KBM-7 (cell line): ENCODE data around the gene SART1.
"Not testable (repeated sequence)": the region's sequence is repeated elsewhere in the genome, so short reads cannot be mapped to it uniquely, and the experiment has no call there.

Source experiments
- DNase-seq: peaks from one replicate; pipeline ENCODE4 v3.0.0-alpha.2; 2015
- in situ Hi-C: fragments of 300-500 bp; cut with MboI; formaldehyde crosslinking; loops from 2 replicates; pipeline ENCODE4 v1.14.3; 2020; ENCODE audit warnings: low sequenced_read_pairs, low pct_unique_long_range_greater_than_20kb, mixed read lengths

Gene SART1

DNA sequence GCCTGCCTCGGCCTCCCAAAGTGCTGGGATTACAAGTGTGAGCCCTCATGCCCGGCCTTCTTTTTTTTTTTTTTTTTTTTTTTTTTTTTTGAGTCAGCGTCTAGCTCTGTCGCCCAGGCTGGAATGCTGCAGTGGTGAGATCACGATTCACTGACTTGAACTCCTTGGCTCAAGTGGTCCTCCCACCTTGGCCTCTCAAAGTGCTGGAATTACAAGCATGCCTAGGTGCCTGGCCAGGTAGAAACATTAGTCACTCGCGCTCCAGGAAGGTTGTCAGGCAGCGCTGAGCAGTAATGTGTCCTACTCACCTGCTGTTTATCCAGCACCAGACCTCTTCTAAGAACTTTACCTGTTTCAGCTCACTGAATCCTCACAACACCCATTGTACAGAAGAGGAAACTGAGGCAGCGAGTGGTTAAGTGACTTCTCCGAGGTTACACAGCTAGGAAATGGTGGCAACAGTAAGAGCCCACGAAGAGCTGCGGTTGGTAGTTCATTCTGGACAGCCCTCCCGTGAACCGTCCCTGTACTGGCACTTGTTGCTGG, 49.8 kb downstream of the SART1 start:
- in situ Hi-C loops: no loop called here
- no peak for DNase-seq

DNA sequence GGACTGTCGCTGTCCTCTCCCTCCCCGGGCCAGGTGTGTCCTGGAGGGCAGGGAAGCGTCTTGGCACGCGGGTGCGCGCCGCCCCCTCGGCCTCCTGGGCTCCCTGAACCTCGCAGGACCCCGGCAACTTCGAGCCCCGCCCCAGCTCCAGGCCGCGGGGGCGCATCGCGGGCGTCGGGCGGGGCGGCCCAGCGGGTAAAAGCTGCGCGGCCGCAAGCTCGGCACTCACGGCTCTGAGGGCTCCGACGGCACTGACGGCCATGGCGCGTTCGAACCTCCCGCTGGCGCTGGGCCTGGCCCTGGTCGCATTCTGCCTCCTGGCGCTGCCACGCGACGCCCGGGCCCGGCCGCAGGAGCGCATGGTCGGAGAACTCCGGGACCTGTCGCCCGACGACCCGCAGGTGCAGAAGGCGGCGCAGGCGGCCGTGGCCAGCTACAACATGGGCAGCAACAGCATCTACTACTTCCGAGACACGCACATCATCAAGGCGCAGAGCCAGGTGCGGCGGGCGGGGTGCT, 50.3 kb downstream of the SART1 start, which contains the start of gene CST6:
Gene CST6 (plus strand): TSS at position 224 of the 519 bp plus-strand sequence. CDS start 37 bp downstream, at position 261.
- DNase-seq: no peak
- in situ Hi-C loops: no loop called here

DNA sequence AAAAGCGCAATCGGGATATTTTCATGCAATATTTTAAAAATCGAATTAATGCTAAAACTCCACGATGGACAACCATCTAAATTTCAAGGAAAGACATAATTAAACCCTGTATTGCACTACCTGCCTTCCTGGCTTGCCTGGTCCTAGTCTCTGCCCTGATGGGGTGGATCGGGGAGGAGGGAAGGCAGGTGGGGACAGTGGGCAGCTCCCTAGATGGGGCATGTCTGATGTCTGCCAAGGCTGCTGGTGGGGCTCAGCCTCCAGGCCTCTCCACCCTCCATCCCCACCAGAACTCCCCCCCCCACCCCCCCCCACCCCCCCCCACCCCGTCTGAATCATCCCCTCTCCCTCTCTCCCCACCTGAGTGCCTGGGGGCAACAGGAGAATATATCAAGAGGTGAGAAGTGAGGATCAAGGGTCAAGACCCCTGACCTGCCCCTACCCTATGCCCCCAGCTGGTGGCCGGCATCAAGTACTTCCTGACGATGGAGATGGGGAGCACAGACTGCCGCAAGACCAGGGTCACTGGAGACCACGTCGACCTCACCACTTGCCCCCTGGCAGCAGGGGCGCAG, 50.9 kb downstream of the SART1 start:
- in situ Hi-C loops: no loop called here
- no peak for DNase-seq

DNA sequence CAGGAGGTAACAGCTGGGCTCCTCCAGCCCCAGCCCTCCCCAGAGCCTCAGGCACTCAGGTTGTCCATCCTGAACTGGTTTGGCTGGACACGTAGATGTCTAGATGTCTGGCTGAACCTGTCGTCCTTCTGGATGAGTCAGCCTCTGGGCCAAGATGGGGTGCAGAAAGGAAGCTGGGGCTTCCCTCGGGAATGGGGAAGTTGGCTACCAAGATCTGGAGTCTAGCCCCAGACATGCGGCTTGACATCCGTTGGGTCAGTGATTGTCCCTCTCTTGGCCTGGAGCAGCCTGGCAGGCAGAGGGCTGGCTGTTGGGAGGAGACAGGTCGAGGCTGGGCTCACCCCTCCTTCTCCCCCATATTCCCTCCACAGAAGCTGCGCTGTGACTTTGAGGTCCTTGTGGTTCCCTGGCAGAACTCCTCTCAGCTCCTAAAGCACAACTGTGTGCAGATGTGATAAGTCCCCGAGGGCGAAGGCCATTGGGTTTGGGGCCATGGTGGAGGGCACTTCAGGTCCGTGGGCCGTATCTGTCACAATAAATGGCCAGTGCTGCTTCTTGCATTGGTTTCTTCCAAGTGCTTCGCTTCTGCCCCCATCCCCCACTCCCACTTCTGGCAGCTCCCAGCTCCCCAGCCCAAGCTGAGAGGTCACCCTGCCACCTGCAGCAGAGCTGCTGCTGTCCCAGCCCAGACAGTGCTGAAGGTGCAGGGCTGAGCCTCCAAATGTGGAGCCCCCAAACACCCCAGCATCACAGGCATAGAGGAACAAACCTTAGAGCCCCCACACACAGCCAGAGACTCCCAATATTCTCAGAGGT, 51.6 kb downstream of the SART1 start:
- no peak for DNase-seq
- in situ Hi-C loops: no loop called here

DNA sequence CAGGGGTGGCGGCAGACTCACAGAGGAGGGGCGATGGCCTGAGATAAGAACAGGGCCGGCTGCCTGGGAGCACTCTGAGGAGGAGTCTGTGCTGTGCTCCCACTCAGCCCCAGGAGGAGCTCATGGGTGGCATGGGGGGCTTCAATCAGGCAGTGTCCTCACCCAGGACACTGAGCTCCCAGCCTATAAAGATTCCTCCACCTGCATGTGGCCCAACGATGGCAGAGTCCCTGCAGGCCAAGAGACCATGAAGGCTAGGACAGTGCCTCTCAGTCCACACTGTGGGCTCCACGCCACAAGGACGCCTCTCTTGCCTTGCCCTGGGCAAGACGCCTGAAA, 52.2 kb downstream of the SART1 start:
- no peak for DNase-seq
- in situ Hi-C loops: no loop called here

DNA sequence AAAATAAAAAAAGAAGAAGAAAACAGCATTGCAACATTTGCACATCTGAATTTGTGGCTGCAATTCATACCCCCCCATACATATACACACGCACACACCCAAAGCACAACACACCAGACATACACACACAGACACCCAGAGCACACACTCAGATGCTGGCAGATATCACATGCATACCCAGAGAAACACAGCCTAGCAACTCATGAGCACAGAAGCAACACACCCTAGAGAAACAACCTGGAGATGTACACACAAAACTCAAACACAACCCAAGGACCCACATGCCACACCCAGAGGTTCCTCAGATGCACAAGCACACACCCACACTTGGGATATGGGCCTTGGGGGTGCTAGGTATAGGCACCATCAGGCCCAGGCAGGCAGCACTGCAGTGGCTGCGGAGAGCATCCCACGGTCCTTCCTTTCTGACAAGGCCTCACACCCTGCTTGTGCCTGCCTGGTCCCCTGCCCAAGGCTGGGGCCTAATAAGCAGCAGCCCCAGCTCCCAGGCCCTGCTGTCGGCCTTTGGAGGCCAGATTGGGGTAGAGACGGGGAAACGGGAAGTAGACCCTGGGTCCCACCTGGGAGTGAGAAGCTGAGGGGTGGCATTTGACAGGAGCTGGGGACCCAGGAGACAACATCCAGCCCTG, 53.4 kb downstream of the SART1 start:
- in situ Hi-C loops: no loop called here
- DNase-seq: no peak

DNA sequence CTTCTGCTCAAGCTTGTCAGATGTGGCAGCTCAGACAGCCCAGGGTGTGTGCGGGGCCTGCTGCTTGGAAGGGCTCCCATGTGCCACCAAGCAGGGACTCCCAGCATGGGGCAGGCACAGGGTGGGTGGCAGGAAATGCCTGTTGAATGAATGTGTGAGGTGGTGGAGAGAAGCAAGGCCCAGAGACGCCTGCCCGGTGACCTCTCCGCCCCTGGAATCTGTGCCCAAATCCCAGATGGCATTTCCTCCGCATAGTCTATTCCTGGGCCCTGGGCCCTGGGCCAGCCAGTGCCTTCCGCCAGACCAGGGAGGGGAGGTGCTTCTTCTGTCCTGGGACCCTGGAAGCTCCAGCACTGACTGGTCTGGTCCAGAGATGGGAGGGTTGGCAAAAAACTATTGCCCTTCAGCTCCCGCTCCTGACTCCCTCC, 53.9 kb downstream of the SART1 start:
- DNase-seq: no peak

DNA sequence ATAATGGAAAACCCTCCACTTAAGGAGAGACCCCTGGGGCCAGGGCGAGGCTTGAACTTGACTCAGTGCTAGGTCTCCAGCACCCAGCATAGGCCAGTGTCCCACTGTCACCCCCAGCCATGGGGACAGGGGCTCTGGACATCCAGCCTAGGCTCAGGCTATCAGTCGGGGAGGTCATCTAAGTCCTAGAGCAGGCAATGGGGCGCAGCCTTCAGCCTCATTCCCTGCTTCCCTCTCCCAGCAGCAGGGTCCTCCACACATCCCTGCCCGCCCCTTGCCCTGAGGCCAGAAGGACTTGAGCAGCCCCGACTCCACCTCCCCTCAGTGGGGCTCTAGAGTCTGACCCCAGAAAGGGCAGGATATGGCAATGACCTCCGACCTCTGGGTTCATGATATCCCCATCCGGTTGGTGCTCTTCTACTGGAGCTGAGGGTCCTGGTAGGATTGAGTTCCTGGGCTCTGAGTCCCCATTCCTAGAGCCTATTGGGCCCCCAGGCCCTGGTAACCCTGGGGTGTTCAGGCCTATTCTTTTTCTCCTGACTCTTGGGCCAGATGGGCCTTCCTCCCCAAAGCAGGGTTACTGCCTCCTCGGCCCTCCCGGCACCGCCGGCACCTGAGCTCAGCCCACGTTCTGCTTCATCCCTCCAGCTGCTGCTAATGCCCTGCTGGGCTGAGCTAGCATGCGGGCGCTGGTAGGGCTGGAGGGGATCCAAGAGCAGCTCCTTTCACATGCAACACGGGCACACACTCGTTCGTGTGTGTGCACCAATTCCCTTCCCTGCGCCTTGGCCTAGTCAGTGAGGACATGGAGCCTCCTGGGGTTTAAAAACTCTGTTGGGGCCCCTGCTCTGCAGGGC, 54.6 kb downstream of the SART1 start:
- in situ Hi-C loops: no loop called here
- no peak for DNase-seq

More for the DNA sequence above, 53.9 kb downstream of the SART1 start:
- in situ Hi-C loops: no loop called here

DNA sequence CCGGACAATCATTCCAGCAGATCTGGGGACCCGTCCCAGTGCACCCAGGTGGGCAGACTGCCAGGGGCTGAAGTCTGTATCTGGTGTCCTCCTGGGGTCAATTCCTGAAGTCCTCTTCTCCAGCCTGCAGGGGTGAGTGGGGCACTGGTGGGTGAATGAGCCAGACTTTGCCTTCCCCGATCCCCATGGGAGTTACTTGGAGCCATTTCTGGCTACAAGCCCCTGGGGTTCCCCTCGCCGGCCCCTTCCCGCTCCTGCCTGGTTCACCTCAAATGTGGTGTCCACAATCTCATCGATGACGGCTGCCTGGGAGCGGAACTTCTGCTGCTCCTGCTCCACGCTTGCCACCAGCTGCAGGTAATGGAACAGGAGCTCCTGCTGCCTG, 55.3 kb downstream of the SART1 start:
- in situ Hi-C loops: no loop called here
- DNase-seq: no peak

DNA sequence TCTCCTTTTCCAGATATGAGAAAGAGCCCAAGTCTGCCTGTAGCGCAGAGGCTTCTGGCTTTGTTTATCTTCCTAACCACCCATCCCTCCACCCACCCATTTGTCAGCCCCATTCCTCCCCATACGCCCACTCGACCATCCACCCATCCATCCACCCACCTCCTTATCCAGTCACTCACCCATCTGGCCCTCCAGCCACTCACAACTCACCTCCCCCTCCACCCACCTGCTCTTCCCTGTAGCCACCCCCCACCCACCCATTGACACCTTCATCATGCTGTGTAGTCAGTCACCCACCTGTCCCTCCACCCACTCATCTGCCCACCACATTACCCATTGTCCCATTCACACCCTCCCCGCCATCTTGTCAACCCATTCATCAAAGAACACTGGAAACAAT, 55.8 kb downstream of the SART1 start:
- in situ Hi-C loops: no loop called here
- DNase-seq: no peak

DNA sequence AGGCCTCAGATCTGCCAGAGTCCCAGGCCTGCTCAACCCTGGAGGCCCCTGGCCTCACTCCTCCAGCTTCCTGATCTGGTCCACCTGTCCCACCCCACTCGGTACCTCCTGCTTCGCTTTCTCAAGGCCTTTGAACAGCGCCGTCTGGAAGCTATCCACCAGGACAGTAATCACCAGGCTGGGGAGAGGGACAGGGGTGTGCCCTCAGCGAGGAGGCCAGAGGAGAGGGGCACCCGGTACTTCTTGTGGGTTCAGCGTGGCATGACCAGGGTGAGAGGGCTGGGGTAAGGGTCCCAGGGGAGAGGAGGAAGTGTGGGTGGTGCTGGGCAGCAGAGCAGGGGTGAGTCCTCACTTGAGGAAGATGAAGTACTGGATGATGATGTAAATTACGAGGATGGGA, 58.7 kb downstream of the SART1 start:
- in situ Hi-C loops: no loop called here
- DNase-seq: no peak

DNA sequence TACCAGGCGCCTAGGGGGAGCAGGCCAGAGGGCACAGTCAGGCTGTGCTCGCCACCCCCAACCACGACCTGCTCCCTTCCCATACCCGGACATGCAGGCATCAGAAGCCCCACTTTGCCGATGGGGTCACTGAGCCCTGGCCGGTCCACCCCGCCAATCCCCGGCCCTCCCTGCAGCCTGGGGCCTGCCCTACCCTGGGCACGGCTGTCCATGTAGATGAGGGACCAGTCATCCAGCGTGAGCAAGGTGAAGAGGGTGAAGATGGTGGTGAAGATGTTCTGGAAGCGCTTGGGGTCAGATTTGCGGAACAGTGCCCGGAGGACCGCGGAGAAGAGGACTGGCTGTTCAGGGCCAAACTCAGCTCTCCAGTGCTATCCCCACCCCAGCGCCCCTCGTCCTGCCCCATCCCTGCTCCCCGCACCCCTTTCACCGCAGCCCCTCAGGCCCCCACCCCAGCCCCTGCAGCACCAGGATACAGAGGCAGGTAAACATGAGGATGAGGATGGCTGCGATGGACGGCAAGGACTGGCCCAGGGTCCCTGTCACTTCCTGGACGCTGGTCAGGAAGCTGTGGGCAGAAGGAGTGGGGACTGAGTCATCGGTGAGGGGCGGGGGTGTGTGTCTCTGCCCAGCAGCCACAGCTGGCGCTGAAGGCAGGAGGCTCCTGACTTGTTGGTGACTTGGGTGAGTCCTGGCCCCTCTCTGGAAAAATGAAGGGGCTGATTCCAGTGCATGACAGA, 59.3 kb downstream of the SART1 start:
- in situ Hi-C loops: no loop called here
- peak; percentile 49 for DNase-seq

DNA sequence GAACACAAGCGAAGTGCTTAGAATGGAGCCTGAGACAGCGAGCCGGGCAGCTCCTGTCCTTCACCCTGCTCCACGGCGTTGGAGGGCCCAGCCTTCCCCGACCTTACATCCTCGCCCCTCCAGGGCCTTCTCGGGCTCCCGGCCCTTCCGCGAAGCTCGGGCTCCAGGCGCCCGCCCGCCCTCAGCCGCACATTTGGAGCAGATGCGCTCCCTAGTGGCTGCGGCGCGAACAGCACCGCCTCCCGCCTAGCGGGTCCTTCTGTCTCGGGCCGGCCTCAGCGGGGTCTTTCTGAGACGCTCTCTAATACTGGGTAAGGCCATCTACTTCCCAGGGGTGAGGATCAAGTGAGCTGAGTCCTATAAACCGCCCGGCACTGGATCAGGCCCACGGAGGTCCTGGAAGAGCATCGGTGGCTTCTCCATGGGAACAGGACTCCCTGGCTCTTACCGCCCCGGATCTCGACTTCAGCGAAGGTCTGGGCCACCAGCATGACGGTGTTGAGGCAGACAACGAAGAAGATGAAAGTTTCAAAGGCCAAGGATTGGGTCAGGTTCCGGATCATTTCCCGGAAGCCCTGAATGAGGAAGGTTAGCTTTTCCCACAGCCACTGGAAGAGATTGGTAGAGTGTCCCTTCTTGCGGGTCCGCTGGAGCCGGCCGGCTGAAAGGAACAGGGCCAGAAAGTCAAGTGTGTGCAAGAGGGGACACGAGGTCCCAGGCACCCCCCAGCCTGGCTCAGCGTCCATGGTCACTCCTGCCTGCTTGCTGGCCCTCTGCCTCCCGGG, 61.1 kb downstream of the SART1 start:
- in situ Hi-C loops: no loop called here

DNA sequence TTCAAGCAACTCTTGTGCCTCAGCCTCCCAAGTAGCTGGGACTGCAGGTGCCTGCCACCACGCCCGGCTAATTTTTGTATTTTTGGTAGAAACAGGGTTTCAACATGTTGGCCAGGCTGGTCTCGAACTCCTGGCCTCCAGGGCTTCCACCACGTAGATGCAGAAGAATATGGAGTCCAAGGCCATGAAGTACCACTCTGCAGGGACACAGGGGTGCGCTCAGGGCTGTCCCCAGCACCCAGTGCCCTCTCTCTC, 61.6 kb downstream of the SART1 start:
- in situ Hi-C loops: not testable (repeated sequence)

More for the DNA sequence above, 61.1 kb downstream of the SART1 start:
- DNase-seq: peak; percentile 79

DNA sequence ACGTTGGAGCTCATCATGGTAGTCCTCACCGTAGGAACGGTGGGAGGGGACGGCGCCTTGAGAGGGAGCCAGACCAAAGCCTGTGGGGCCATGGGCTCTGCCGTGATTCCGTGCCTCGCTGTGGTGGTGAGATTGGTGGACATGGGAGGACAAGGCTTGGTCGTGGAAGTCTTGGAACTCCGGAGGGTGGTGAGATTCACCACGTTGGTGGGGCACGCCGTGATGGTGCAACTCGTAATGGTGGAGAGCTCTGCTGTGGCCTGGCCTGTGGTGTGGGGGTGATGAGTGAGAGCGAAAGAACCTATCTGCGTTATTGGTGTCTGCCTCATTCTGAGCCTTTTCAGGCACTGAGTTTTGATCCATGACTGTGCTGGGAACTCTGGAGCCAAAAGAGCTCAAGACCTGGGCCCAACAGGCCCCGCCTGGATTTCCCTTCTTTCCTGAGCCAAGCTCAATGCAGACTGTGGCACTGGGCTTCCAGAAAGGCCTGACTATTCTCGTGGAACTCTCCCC, 64.5 kb downstream of the SART1 start, which contains the start of gene CATSPER1:
Gene CATSPER1 (minus strand): TSS at position 463 of the 513 bp plus-strand sequence. CDS start 100 bp downstream, at position 363.
- in situ Hi-C loops: no loop called here

More for the DNA sequence above, 61.6 kb downstream of the SART1 start:
- not testable (repeated sequence) for DNase-seq

More for the DNA sequence above, 64.5 kb downstream of the SART1 start, which contains the start of gene CATSPER1:
- no peak for DNase-seq
